ENCODE results near the gene C4orf50.
"Not testable (repeated sequence)": the region's sequence is repeated elsewhere in the genome, so short reads cannot be mapped to it uniquely, and the experiment has no call there.

Gene C4orf50

DNA sequence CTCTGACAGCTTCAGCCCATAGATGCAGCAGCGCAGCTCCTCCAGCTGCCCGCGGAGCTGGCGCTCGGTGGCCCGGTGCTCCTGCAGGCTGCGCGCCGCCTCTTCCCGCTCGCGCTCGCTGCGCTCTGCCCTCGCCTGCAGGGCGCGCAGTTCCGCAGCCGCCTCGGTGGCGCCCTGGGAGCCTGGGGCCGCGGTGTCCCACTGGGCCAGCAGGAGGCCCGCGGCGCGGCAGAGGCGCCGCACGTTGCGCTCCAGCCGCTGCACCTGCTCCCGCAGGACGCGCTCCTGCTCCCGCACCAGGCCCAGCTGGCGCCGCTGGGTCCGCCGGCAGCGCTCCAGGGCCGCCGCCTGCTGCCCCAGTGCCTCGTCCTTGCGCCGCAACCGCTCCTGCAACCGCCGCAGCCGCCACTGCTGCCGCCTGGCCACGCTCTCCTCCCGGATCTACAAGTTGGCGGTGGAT is 10.1 kb downstream of the C4orf50 start:
- in situ Hi-C loops (cut with HindIII; ENCODE audit: low pct_unique_long_range_greater_than_20kb, low sequenced_read_pairs): no loop called here
- TF ChIP-seq JUND (IDR thresholded peaks at IDR 0.05; ENCODE audit: low read depth): no peak
- peak; percentile 64 to 70 for DNase-seq (ENCODE audit: low read depth in 1 of 2, low spot score in 1 of 2)

DNA sequence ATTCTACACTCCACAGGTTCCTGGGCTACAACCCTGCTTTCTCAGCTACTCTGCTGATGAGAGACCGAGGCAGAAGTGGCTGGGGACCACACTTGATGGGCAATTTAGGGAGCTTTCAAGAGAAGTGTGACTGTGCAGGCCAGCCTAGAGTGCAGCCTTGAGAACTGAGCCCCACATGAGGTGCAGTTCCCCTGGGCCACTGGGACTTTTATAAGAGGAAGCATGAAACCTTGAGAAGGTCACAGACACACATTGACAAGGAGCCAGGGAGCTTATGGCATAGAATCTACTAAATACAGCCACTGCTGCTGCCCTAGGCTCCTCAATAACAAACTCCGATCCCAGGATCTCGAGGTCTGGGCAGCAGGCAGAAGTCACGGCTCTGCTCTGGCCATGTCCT is 13.1 kb downstream of the C4orf50 start:
- no peak for TF ChIP-seq JUND (IDR thresholded peaks at IDR 0.05; ENCODE audit: low read depth)
- in situ Hi-C loops (cut with HindIII; ENCODE audit: low pct_unique_long_range_greater_than_20kb, low sequenced_read_pairs): no loop called here

DNA sequence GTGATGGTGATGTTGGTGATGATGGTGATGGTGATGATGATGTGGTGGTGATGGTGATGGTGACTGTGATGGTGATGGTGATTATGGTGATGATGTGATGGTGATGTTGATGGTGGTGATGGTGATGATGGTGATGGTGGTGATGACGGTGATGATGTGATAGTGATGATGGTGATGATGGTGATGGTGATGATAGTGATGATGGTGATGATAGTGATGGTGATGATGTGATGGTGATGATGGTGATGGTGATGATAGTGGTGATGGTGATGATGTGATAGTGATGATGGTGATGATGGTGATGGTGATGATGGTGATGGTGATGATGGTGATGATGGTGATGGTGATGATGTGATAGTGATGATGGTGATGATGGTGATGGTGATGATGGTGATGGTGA is 14.7 kb downstream of the C4orf50 start:
- DNase-seq (ENCODE audit: low read depth in 1 of 2, low spot score in 1 of 2); in situ Hi-C loops (cut with HindIII; ENCODE audit: low pct_unique_long_range_greater_than_20kb, low sequenced_read_pairs): not testable (repeated sequence)

More for the DNA sequence above, 13.1 kb downstream of the C4orf50 start:
- no peak for DNase-seq (ENCODE audit: low read depth in 1 of 2, low spot score in 1 of 2)

DNA sequence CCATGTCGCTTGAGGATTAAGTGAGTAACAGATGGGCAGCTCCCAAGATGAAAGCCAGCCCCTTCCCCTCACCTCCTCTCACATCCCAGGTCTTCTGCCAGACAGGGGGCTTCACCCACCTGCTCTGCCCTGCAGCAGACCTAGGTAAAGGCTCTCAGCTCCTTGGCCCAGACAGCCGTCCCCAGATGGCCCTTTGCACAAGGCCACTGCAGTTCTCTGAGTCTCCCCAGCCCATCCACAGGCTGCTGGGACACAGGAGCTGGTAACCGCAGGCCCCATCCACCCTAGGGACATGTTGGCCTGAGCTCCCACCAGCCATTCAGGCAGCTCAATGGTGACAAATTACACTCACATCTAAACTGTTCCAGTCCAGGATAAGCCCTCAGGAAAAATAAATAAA is 15.3 kb downstream of the C4orf50 start:
- DNase-seq (ENCODE audit: low read depth in 1 of 2, low spot score in 1 of 2): no peak
- in situ Hi-C loops (cut with HindIII; ENCODE audit: low pct_unique_long_range_greater_than_20kb, low sequenced_read_pairs): no loop called here
- TF ChIP-seq JUND (IDR thresholded peaks at IDR 0.05; ENCODE audit: low read depth): no peak

DNA sequence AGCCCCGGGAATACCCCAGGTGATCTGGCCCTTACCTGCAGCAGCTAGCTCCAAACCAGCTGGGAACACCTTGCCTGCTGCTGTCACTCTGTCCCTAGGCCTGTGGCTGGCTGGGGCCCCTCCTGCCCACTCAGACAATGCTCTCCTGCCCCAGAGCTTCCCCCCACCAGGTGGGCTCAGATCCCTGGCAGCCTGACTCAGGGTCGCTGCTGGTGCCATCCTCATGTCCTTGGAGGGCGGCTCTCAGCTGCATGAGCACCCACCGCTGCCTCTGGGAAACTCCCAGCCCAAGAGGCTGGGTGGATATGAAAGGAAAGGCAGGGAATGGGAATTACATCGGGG is 15.8 kb downstream of the C4orf50 start:
- in situ Hi-C loops (cut with HindIII; ENCODE audit: low pct_unique_long_range_greater_than_20kb, low sequenced_read_pairs): no loop called here
- TF ChIP-seq JUND (IDR thresholded peaks at IDR 0.05; ENCODE audit: low read depth): no peak
- no peak for DNase-seq (ENCODE audit: low read depth in 1 of 2, low spot score in 1 of 2)

DNA sequence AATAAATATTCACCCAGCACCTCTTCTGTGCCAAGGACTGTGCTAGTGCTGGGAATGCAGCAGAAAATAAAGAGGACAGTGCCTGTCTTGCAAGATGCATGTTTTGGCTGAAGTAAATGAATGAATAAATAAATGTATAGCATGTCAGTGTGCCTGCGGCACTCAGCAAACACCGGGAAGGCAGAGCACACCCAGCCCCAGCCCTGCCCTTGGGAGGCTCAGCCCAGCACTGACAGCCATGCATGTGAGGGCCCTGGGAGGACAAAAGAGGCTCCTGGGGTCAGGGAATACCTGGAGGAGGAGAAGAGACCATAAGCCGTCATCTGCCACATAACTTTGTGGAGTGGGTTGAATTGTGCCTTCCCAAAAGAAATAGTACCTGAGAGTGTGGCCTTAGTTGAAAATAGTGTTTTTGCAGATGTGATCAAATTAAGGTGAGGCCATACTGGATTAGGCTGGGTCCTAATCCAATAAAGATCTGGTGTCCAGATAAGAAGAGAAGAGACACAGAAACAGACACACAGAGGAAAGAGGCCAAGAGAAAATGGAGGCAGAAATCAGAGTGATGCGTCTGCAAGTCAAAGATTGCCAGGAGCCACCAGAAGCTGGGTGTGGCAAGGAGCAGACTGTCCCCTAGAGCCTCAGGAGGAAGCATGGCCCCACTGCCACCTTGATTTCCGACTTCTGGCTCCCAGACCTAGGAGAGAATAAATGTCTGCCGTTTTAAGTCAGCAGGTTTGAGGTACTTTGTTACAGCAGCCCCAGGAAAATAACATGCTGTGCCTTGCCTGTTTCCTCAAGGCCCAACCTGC is 16.3 kb downstream of the C4orf50 start:
- DNase-seq (ENCODE audit: low read depth in 1 of 2, low spot score in 1 of 2): no peak
- TF ChIP-seq JUND (IDR thresholded peaks at IDR 0.05; ENCODE audit: low read depth): no peak
- in situ Hi-C loops (cut with HindIII; ENCODE audit: low pct_unique_long_range_greater_than_20kb, low sequenced_read_pairs): no loop called here

DNA sequence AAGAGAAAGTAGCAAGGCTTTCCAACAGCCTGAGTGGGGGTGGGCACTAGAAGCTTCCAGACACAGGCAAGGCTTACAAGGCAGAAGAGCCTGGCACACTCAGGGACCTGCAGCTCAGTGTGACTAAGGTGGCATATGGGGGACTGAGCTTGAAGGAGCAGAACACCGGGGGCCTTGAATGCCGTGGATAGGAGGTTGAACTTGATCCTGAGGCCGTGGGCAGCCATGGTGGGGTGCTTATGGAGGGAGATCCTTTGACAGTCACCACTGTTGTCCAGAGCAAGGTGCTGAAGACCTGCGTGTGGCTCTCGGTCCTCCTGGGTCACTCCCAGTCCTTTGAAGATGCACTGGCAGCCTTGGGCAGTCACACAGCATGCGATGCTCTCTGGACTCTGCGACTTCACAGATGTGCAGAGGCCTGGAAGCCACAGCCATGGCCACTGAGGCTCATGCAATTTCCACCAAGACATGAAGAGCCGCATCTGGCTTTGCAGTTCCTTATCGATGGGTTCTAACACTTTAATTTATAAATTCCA is 18.3 kb downstream of the C4orf50 start:
- no peak for DNase-seq (ENCODE audit: low read depth in 1 of 2, low spot score in 1 of 2)
- TF ChIP-seq JUND (IDR thresholded peaks at IDR 0.05; ENCODE audit: low read depth): no peak
- in situ Hi-C loops (cut with HindIII; ENCODE audit: low pct_unique_long_range_greater_than_20kb, low sequenced_read_pairs): no loop called here

DNA sequence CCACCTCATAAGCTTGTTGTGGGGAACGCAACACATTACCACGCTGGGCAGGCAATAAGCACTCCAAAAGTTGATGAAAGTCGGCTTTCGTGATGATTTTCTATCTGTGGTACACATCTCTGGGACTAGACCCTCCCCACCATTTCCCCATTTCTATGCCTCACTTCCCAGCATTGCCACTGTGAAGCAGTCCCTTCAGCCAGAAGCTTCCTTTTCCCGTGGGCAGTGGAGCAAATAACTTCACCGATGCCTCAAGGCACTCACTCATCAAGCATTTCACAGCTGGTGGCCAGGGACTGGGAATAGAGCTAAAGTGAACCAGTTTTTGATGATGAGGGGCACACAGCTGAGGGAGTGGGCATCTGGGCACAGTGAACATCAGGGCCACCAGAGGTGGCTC is 18.9 kb downstream of the C4orf50 start:
- in situ Hi-C loops (cut with HindIII; ENCODE audit: low pct_unique_long_range_greater_than_20kb, low sequenced_read_pairs): no loop called here
- no peak for TF ChIP-seq JUND (IDR thresholded peaks at IDR 0.05; ENCODE audit: low read depth)

DNA sequence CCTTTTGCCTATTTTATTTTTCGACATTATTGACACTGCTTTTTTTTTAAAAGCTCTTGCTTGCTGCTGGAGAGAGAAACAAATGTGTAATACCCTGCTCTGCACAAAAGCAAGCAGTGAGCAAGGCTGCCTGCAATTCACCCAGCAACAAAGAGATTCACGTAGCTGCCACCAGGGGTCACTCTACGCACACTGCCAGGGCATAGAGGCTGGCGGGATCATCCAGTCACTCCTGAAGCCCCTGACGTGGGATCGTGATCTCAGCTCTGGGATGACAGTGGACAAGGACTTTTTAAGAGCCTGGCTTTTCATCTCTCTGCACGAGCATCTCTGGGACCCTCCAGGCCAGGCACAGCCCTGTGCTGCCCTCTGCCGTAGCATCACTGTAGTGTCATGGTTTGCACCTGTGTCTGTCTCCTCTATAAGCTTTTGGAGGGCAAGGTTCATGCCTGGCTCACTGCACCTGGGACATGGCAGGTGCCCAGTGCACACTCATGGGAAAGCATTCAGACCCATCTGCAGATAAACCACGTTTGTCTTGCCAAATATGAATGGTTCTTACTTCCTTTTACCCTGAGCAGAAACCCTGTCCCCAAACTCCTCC is 19.8 kb downstream of the C4orf50 start:
- TF ChIP-seq JUND (IDR thresholded peaks at IDR 0.05; ENCODE audit: low read depth): no peak
- peak; percentile 70 to 71 for DNase-seq (ENCODE audit: low read depth in 1 of 2, low spot score in 1 of 2)
- in situ Hi-C loops (cut with HindIII; ENCODE audit: low pct_unique_long_range_greater_than_20kb, low sequenced_read_pairs): no loop called here

More for the DNA sequence above, 18.9 kb downstream of the C4orf50 start:
- DNase-seq (ENCODE audit: low read depth in 1 of 2, low spot score in 1 of 2): no peak

DNA sequence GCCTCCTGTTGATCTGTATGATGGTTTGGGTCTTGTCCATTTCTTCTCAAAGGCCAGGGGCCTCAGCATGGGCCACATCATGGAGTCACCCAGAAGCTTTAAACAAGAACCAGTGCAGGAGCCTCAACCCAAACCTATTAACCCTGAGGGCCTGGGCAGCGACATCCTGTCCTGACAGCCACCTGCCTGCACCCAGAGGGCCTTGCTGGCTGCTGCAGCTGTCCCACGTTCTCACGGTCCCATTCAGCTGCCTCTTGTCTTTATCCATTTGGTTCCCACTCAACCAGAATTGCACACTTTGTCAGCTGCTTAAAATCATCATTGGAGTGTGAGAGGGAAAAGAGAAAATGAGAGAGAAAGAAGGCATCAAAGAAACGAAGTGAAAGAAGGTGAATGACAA is 21.6 kb downstream of the C4orf50 start:
- DNase-seq (ENCODE audit: low read depth in 1 of 2, low spot score in 1 of 2): no peak
- TF ChIP-seq JUND (IDR thresholded peaks at IDR 0.05; ENCODE audit: low read depth): no peak
- in situ Hi-C loops (cut with HindIII; ENCODE audit: low pct_unique_long_range_greater_than_20kb, low sequenced_read_pairs): no loop called here

DNA sequence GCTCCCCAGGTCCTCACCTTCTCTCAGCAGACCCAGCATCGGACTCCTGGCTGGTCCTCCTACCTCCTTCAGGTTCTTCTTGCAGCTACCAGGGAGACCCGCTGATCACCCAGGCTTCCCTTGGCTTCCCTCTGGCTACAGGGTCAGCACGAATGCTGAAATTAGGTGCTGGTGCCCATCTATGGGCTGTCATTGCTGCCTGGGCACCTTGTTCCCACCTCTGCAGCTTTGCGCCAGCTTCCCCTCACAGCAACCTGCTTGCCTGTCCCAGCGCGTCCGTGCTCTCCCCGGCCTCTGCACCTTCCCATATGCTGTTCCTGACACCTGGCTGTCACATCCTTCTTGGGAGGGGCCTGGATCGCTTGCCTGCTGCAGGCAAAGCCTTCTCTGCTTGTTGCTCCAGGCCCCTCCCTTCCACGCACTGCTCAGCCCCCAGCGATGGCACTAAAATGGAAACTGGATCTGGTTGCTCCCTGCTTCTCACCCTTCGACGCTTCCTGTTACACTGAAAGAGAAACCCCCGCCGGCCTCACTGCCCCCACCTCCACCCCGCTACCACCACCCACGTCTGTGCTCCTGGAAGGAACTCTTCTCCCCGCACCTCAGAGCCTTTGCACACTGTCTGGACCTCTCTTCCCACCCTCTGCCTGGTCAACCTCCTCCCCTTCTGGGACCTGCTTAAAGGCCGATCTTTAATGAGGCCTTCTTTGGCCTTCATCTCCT is 22.2 kb downstream of the C4orf50 start:
- no peak for TF ChIP-seq JUND (IDR thresholded peaks at IDR 0.05; ENCODE audit: low read depth)

DNA sequence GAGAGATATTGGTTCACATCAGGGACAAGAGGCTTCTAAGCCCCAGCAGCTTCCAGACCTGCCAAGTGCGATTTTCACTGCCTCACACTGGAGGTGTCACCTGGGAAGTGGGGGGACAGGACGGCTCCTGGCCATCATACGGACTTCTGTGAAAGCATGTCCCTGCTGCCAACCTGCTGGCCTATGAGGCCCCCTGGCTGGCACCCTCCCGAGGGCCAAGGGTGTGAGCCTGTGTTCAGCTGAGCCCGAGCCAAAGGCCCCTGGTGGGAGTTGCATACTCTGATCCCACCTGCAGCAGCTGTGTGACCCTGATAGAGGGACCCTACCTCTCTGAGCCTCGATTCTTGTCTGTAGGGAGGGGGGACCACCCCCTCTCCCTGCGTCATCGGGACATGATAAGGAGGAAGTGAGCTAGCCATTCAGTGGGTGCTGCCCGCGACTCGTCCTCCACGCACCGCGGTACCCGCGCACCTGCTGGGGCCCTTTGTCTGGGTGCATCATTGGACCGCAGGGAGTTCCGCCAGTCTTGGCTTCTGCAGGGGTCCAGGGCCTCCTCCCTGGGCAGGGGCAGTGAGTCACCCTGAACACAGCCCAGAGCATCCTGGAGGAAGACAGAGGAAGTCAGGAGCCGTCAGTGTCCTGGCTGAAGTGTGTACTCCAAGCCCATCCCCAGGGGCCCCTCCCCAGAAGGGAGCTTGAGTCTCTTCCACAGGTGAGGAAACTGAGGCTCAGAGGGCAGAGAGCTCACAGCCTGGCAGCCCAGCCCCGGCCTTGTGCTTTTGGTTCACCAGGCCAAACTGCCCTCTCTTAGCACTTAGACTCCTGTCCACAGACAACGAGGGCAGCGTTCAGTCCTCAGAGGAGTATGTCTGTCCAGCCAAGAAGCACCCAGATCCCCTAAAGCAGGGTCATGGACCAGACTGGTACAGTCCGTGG is 24.1 kb downstream of the C4orf50 start:
- DNase-seq (ENCODE audit: low read depth in 1 of 2, low spot score in 1 of 2): no peak
- in situ Hi-C loops (cut with HindIII; ENCODE audit: low pct_unique_long_range_greater_than_20kb, low sequenced_read_pairs): no loop called here
- no peak for TF ChIP-seq JUND (IDR thresholded peaks at IDR 0.05; ENCODE audit: low read depth)

More for the DNA sequence above, 22.2 kb downstream of the C4orf50 start:
- in situ Hi-C loops (cut with HindIII; ENCODE audit: low pct_unique_long_range_greater_than_20kb, low sequenced_read_pairs): no loop called here
- DNase-seq (ENCODE audit: low read depth in 1 of 2, low spot score in 1 of 2): no peak

DNA sequence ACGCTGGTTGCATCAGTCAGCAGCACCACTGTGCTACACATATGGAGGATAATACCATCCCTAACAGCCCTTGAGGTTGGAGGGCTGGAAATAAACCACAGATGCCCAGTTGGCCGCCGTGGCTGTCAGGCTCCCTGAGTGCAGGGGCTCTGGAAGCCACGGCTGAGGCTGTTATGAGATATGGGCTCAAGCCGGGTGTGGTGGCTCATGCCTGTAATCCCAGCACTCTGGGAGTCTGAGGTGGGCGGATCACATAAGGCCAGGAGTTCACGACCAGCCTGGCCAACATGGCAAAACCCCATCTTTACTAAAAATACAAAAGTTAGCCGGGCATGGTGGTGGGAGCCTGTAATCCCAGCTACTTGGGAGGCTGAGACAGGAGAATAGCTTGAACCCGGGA is 24.9 kb downstream of the C4orf50 start:
- DNase-seq (ENCODE audit: low read depth in 1 of 2, low spot score in 1 of 2); in situ Hi-C loops (cut with HindIII; ENCODE audit: low pct_unique_long_range_greater_than_20kb, low sequenced_read_pairs): not testable (repeated sequence)
